GM12875 (cell line): ENCODE measurements around the gene EXOSC6.
A peak's percentile ranks its signal among the peaks of the same experiment; 100 is the strongest.
"Not testable (repeated sequence)": the region's sequence is repeated elsewhere in the genome, so short reads cannot be mapped to it uniquely, and the experiment has no call there.

Experiments
- H3K4me3 ChIP-seq: one replicate; pipeline ENCODE4 v1.5.1; 2011; ENCODE audit warnings: low read depth, low read length, control low read depth
- CTCF ChIP-seq: IDR thresholded peaks from 2 replicates; pipeline ENCODE4 v1.5.1; 2011; ENCODE audit warnings: low read depth, mild to moderate bottlenecking, control low read depth, inconsistent platforms, low read length, moderate library complexity, borderline replicate concordance; ENCODE audit not compliant: insufficient read depth

Gene EXOSC6

GRCh38 chr16:70289229-70290094 lies 37.7 kb upstream of the EXOSC6 start, which contains the start of gene AARS1:
TSS of gene AARS1 (minus strand) at chr16:70289506. CDS start at chr16:70282763, 6,743 bp downstream.
- TF ChIP-seq CTCF, result no peak
- peak within 1 kb of the TSS; percentile 81 for H3K4me3 ChIP-seq

- H3K4me3 ChIP-seq, result not testable (repeated sequence)
Measured at GRCh38 chr16:70287304-70287971, 35.7 kb upstream of the EXOSC6 start.

- no peak for TF ChIP-seq CTCF
- no peak overlapping the region for H3K4me3 ChIP-seq
Measured at GRCh38 chr16:70276392-70276791, 24.7 kb upstream of the EXOSC6 start.

- no peak for TF ChIP-seq CTCF
- no peak overlapping the region for H3K4me3 ChIP-seq
Measured at GRCh38 chr16:70271696-70272095, 20.0 kb upstream of the EXOSC6 start.

- H3K4me3 ChIP-seq, result no peak overlapping the region
- TF ChIP-seq CTCF, result no peak
Measured at GRCh38 chr16:70270176-70270575, 18.4 kb upstream of the EXOSC6 start.

GRCh38 chr16:70269471-70269870 lies 17.7 kb upstream of the EXOSC6 start:
- TF ChIP-seq CTCF, result no peak
- H3K4me3 ChIP-seq, result no peak overlapping the region

- H3K4me3 ChIP-seq, result not testable (repeated sequence)
Measured at GRCh38 chr16:70267922-70268321, 16.2 kb upstream of the EXOSC6 start.

- TF ChIP-seq CTCF, result peak; percentile 73
- no peak overlapping the region for H3K4me3 ChIP-seq
Measured at GRCh38 chr16:70267516-70267915, 15.8 kb upstream of the EXOSC6 start.

GRCh38 chr16:70259903-70260302 lies 8.2 kb upstream of the EXOSC6 start:
- not testable (repeated sequence) for H3K4me3 ChIP-seq
